Measurements from ENCODE around the gene DCDC1.

DCDC1 gene

DNA sequence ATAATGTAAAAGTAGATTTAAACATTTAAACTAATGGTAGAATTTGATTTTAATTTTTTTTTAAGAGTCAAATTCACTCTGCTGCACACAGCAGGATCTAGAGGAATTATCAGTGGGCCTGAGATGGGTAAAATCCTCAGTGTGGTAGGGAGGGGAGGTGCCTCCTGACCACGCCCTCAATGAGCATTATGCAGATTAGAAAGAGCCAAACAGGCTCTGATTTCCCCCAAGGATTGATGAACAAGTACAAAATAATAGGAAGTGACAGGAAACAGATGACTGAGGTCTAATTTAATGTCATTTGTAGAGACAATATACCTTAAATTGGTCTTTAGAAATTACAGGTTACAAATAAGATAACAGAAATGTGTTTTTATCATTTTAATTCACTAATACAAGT, 155.2 kb downstream of the DCDC1 start:
- DNase-seq = no peak

- DNase-seq = no peak
These were observed 170.2 kb downstream of the DCDC1 start for GRCh38 chr11:31199378-31199777.

- DNase-seq = no peak
These were observed 195.4 kb downstream of the DCDC1 start for GRCh38 chr11:31173926-31174680.

DNA sequence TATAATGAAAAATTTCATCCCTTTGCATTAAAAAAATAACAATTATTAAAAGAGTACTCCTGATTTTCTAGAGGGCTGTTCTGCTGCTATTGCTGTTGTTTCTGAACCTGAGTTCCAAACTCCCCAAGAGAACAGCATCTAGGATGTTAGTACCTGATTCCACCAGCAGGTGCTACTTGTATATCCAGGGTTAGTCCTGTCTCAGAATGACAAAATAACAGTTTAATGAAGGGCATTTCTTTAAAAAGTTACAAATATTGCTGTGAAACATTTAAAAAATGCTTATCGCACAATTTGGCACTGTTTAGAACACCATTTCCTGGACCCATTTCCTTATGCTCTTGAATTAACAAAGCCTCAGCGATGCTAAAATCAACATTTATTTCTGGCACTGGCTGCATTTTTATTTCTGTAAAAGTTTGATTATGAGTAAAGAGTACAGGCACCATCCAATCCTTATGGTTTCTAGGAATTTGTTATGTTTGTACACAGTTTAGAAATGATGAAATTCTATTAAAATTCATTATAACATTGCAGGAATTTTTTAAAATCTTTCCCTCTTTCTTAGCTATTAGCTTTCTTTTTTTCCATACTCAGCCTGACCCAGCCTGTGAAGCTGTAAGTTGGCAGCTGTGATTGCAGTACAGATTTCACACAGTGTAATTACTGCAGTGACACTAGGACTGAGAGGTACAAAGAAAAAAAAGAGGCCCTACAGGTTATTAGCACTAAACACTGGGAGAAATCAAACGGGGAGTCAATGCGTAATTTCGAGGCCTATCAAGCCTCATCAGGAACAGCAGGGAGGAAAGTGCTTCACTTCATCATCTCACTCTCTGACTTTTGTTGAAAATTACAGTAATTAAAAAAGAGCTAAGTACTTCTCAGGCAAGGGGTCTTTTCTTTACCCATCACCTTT, 208.8 kb downstream of the DCDC1 start:
- DNase-seq = peak; percentile 12

DNA sequence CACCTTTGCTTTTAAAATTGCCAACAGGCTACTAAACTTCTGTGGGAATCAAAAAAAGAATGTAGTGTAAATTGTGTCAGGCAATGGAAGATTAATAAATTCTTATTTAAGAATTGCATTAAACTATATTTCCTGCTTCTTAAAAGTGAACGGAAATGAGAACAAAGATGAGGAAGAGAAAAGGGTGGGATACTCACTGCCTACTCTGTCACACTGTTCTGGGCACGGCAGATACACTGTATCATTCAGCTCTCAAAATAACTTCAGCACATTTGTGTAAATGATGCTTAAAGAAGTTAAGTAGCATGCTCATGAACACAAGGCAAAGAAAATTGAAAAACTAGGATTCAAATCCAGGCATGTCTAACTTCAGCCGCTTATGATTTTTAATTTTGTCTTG, 218.7 kb downstream of the DCDC1 start:
- no peak for DNase-seq

DNA sequence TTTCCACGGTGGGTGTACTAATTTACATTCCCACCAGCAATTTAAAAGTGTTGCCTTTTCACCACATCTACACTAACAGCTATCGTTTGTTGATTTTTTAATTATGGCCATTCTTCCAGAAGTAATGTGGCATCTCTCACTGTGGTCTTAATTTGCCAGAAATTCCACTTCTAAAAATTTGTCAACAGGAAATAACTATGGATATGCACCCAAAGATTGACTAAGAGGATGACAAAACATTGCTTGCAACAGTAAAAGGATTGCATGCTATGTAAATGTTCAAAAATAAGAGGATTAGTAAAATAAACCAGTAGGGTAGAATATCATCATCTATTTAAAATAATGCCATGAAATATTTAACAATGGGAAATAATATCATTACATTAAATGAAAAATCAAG, 219.5 kb downstream of the DCDC1 start:
- DNase-seq = no peak

- DNase-seq = no peak
These were observed 227.8 kb downstream of the DCDC1 start for GRCh38 chr11:31141789-31142188.

GRCh38 chr11:31139479-31139878, 230.1 kb downstream of the DCDC1 start:
- no peak for DNase-seq

DNA sequence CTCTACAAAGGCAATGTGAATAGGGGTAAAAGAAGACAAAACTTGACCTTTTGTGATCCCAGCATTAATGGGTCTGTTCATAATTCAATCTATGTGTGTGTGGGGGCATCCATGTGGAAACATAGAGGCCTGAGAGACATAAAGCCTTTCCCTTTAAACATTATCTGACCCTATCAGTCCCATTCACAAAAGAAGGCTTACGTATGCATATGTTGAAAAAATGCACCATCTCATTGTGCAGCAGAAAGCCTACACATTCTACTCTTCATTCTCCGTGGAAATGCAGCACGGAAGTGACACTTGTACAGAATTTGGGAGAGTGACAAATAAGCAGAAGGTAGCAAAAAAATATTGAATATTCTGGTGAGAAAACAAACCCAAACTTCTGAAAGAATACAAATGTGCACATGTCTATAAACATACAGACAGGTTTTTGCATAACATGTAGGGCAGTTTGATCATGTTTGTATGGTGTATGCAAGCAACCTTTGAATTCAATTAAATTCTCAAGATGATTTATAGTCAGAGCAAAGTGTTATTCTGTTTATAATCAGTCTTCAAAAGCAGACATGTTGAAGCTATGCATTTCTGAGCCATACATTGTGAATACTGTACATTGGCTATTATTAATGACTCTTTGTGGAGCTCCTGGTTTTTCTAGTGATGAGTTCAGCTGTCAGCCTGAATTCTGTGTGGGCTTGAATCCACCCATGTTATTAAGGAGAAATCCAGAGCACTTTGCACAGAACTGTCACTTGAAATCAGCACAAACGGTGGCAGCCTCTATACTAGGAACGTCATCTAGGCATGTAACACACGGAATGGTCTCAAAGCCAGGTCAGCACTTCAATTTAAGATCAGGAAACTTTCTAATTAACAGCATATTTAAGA, 236.8 kb downstream of the DCDC1 start:
- DNase-seq = no peak

GRCh38 chr11:31131760-31132159, 237.8 kb downstream of the DCDC1 start:
- no peak for DNase-seq

DNA sequence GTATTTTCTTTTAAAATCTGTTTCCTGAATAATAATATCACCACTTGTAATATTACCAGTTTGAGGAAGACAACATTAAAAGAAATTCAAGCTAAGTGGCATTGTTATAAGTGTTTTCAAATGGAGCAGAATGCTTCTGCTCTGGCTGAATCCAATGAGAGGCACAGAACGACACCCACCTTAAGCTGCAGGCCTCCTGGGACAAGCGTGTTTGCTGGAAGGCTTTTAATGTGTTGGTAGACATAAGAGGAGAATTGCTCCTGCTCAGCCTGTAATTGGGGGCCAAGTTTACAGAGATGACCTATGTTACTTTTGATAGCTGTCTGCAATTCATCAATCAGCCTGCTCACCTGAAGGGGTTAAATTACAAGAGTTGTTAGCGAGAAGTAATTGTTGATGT, 242.2 kb downstream of the DCDC1 start:
- no peak for DNase-seq

GRCh38 chr11:31120428-31120827, 249.1 kb downstream of the DCDC1 start:
- no peak for DNase-seq

GRCh38 chr11:31118566-31118965, 251.0 kb downstream of the DCDC1 start:
- DNase-seq = no peak

- DNase-seq = no peak
These were observed 252.5 kb downstream of the DCDC1 start for GRCh38 chr11:31117038-31117437.

DNA sequence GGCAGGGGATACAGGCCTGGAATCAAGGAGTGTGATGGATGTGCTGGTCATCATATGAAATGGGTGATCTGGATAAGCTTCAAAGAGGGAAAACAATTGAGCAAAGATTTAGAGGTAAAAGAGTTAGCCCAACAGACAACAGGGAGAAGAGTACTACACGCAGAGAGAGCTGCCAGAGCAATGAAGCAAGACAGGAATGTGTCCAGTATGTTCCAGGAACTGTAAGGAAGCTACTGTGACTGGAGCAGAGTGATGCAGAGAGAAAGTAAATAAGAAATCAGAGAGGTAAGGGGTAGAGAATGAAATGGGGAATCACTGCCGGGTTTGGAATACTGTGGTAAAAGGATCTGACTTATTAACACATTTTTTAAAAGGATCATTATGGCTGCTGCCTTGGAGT, 255.1 kb downstream of the DCDC1 start:
- no peak for DNase-seq

- no peak for DNase-seq
These were observed 258.7 kb downstream of the DCDC1 start for GRCh38 chr11:31110830-31111229.

DNA sequence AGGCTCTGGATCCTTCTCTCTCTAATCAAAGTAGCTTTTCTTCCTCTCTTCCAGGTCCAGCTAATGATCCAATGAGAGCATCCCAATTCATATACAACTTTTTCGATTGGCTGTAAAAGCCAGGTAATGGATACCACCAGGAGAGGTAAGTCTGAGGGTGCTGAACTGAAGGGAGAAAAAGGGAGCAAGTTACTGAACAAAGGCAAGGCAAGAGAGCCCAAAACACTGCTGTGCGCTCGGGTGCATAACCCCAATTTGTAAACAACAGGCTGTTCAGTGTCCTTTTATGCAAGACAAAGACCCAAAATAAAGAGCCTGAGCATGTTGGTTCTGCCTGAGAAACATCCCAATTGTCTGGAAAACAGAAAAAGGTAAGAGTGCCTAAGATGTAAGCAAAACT, 260.1 kb downstream of the DCDC1 start:
- no peak for DNase-seq

DNA sequence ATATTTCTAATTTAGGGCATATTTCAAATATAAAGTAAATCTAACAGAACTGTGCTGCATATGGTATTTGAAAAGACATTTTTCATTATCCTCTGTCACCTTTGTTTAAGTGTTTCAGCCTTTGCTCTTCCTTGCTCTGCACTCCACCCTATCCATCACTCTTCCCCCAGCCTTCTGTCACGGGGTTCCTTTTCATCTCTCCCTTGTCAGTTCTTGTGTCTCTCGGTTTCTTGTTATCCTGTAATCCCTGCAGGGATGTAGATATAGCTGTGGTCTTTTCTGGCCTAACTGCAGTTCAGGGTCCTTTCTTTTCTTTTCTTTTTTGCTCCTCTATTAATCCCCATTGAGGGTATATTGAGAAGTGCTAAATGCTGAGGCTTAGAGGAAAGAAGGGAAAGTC, 261.9 kb downstream of the DCDC1 start:
- no peak for DNase-seq

DNA sequence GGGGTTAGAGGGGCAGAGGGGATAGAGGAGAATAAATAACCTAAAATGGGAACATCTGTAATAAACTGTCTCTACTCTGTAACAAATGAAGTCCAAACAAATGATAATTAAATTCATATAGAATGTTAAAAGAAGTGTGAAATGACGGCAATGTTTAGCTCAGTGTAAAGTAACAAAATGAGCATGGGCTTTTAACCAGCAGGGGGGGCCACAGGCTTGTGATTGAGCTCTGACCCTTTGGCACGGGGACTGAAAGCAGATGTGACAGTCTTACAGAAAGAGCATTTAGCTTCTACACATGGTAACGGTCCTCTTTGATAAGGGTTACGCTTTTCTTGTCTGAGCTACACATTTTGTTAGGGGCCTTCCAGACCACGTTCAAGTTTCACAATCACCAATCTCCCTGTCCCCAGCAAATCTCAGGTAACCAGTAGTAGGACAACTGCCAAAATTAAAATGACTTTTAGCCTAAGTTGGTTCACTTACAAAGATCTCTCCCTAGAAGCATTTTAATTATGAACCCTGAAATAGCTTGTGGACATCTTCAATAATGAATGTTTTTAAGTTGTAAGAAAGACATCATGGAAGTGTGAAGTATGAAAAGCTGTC, 262.5 kb downstream of the DCDC1 start:
- peak; percentile 53 for DNase-seq

GRCh38 chr11:31106326-31106725, 263.2 kb downstream of the DCDC1 start:
- DNase-seq = no peak

- DNase-seq = no peak
These were observed 266.7 kb downstream of the DCDC1 start for GRCh38 chr11:31102875-31103274.

DNA sequence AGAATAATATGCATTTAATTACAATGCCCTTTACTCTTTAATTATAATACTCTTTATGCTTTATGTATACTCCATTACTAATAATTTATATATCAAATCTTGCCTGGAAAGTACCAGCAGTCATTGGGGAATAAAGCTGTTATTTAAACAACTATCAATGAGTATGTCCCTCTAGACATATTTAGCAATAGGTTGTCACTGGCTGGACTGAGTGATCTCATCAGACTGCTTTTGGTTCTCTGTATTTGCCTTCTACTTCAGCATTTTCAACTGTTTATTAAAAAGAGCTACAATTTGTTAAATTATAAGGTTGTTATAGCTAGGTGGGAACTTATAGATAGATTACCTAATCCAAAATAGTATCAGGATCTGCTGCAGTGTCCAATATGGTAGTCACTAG, 267.2 kb downstream of the DCDC1 start:
- DNase-seq = no peak

Data from NCI-H1092 (cell line).